HL-60 (cell line): ENCODE measurements around the gene MTHFD1L.

Experiments
- DNase-seq, 2 experiments: peaks; one replicate each; pipeline ENCODE4 v3.0.0-alpha.2; 2010 to 2020; ENCODE audit warnings: low read depth in 1 of 2, low spot score in 1 of 2
- H3K27ac ChIP-seq: fragments of 250-450 bp; sonication (Bioruptor Pico); replicated peaks from 2 replicates; pipeline ENCODE4 v1.5.1; 2020; ENCODE audit warnings: mild to moderate bottlenecking, moderate library complexity
- H3K27me3 ChIP-seq: fragments of 250-450 bp; sonication (Bioruptor Pico); 2 replicates; pipeline ENCODE4 v1.5.1; 2021; ENCODE audit warnings: mild to moderate bottlenecking, moderate library complexity; ENCODE audit not compliant: insufficient read depth, poor library complexity, severe bottlenecking
- H3K4me3 ChIP-seq: replicated peaks from 2 replicates; pipeline ENCODE4 v1.5.1; 2011; ENCODE audit warnings: mild to moderate bottlenecking, control low read depth, low read length; ENCODE audit not compliant: insufficient read depth
- CTCF ChIP-seq: IDR thresholded peaks from one replicate; pipeline ENCODE4 v1.5.1; 2011; ENCODE audit warnings: low read length, control low read depth, inconsistent platforms; ENCODE audit not compliant: insufficient read depth
- GABPA ChIP-seq: IDR thresholded peaks from 2 replicates; pipeline ENCODE4 v1.6.1; 2012; ENCODE audit warnings: low read depth
- POLR2AphosphoS5 ChIP-seq: IDR thresholded peaks from 2 replicates; pipeline ENCODE4 v1.6.1; 2012; ENCODE audit warnings: low read depth
- SPI1 ChIP-seq: IDR thresholded peaks from 2 replicates; pipeline ENCODE4 v1.6.1; 2012; ENCODE audit warnings: low read depth, mild to moderate bottlenecking, borderline replicate concordance
- TF ChIP-seq, protein P1 (sequence below): IDR thresholded peaks from 2 replicates; pipeline ENCODE4 v1.6.1; 2012; ENCODE audit warnings: low read depth; ENCODE audit not compliant: insufficient replicate concordance

The MTHFD1L gene

DNA sequence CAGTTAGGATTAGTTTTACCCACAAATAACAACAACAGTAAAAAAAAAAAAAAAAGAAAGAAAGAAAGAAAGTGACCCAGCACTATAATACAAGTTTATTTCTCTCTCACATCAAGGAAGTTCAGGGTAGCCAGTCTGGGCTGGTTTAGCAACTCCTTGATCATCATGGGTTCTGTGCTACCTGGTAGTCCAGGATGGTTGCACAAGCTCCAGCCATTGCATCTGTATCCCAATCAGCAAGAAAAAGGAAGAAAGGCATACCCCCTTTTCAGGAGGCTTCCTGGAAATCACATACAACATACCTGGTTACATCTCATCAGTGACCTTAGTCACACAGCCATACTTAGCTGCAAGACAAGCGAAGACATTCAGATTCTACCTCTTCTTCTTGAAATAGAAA lies 128.5 kb downstream of the MTHFD1L start:
- no peak overlapping the region for H3K27ac ChIP-seq
- no peak for TF ChIP-seq SPI1
- no peak for TF ChIP-seq CTCF
- no peak for TF ChIP-seq POLR2AphosphoS5
- TF ChIP-seq GABPA = no peak
- TF ChIP-seq, protein P1, sequence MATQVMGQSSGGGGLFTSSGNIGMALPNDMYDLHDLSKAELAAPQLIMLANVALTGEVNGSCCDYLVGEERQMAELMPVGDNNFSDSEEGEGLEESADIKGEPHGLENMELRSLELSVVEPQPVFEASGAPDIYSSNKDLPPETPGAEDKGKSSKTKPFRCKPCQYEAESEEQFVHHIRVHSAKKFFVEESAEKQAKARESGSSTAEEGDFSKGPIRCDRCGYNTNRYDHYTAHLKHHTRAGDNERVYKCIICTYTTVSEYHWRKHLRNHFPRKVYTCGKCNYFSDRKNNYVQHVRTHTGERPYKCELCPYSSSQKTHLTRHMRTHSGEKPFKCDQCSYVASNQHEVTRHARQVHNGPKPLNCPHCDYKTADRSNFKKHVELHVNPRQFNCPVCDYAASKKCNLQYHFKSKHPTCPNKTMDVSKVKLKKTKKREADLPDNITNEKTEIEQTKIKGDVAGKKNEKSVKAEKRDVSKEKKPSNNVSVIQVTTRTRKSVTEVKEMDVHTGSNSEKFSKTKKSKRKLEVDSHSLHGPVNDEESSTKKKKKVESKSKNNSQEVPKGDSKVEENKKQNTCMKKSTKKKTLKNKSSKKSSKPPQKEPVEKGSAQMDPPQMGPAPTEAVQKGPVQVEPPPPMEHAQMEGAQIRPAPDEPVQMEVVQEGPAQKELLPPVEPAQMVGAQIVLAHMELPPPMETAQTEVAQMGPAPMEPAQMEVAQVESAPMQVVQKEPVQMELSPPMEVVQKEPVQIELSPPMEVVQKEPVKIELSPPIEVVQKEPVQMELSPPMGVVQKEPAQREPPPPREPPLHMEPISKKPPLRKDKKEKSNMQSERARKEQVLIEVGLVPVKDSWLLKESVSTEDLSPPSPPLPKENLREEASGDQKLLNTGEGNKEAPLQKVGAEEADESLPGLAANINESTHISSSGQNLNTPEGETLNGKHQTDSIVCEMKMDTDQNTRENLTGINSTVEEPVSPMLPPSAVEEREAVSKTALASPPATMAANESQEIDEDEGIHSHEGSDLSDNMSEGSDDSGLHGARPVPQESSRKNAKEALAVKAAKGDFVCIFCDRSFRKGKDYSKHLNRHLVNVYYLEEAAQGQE = no peak
- H3K27me3 ChIP-seq = no peaks in the 10 kb centered on the region
- DNase-seq = no peak
- no peak overlapping the region for H3K4me3 ChIP-seq

GRCh38 chr6:150996968-150997367 lies 131.5 kb downstream of the MTHFD1L start:
- no peak for DNase-seq
- Histone ChIP-seq H3K27ac (no peak overlapping the region), H3K4me3 (no peak overlapping the region), H3K27me3 (no peaks in the 10 kb centered on the region)
- no peak for TF ChIP-seq POLR2AphosphoS5
- TF ChIP-seq, protein P1 = no peak
- no peak for TF ChIP-seq SPI1

GRCh38 chr6:150999107-150999506 lies 133.6 kb downstream of the MTHFD1L start:
- Histone ChIP-seq H3K4me3 (no peak overlapping the region), H3K27ac (no peak overlapping the region), H3K27me3 (no peaks in the 10 kb centered on the region)
- TF ChIP-seq GABPA (no peak), POLR2AphosphoS5 (no peak), SPI1 (no peak), CTCF (no peak)
- TF ChIP-seq, protein P1 = no peak
- no peak for DNase-seq

DNA sequence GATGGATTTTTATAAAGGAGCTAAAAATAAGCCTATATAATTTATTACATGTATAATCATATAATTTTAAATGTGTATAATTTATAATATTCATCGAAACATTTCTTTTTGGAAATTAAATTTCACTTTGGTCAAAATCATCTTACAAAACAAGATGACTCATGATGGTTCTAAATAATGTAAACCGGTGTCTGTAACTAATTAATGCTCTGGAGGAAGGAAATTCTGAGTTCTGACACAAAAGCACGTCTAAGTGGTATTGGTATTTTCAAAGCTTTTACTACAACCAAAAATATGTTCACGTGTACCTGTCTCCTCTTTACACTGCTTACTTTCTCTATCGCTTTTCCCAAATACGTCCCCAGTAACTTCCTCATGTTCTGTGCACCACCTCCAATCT lies 134.1 kb downstream of the MTHFD1L start:
- H3K27me3 ChIP-seq = no peaks in the 10 kb centered on the region
- H3K4me3 ChIP-seq = no peak overlapping the region
- H3K27ac ChIP-seq = no peak overlapping the region
- DNase-seq = no peak
- TF ChIP-seq GABPA = no peak
- TF ChIP-seq POLR2AphosphoS5 = no peak
- TF ChIP-seq, protein P1 = no peak
- TF ChIP-seq CTCF = no peak
- no peak for TF ChIP-seq SPI1
